ENCODE measurements around the gene GNG2.

- TF ChIP-seq CTCF (IDR thresholded peaks at IDR 0.05; ENCODE audit: low read length) (no peak), EZH2 (optimal IDR thresholded peaks at IDR 0.05; ENCODE audit: low read depth, low read length) (no peak), EZH2phosphoT487 (IDR thresholded peaks at IDR 0.05; ENCODE audit: low read length) (no peak)
These were observed 47.7 kb downstream of the GNG2 start for GRCh38 chr14:51908086-51908485.

All from MM.1S (cell line).